WTC11 (cell line): ENCODE measurements around the gene TRAF2. TPM values are rescaled to one million over a fixed set of nuclear protein-coding genes. Genes with fewer than 3 reads are reported as not detected.
"Not testable (repeated sequence)": the region's sequence is repeated elsewhere in the genome, so short reads cannot be mapped to it uniquely, and the experiment has no call there.

Experiments
- ATAC-seq: fragments of 200-7000 bp; cut with Tn5 transposase; 2 replicates; pipeline ENCODE4 v1.10.0; 2021; ENCODE audit warnings: mild to moderate bottlenecking, moderate library complexity
- CTCF ChIA-PET: fragments of 300-600 bp; sonication (Branson Sonifier 250); formaldehyde crosslinking; loops from one replicate; lab custom pipeline; 2021; ENCODE audit warnings: antibody characterized with exemption; lab: Charles Lee
- POLR2A ChIA-PET: fragments of 350-600 bp; sonication (Branson Sonifier 250); formaldehyde crosslinking; loops from one replicate; lab custom pipeline; 2021; ENCODE audit warnings: antibody characterized with exemption; lab: Charles Lee
- DNase-seq: peaks from one replicate; pipeline ENCODE4 v3.0.0; 2021; ENCODE audit warnings: low spot score
- H3K27ac Mint-ChIP-seq: 2 replicates; pipeline ENCODE4 v1.8.0; 2021; ENCODE audit warnings: mixed read lengths
- H3K27me3 Mint-ChIP-seq: 2 replicates; pipeline ENCODE4 v1.8.0; 2021; ENCODE audit warnings: low read depth, mild to moderate bottlenecking, moderate library complexity, mixed read lengths
- H3K36me3 Mint-ChIP-seq: 2 replicates; pipeline ENCODE4 v1.8.0; 2021; ENCODE audit warnings: mixed read lengths
- H3K4me1 Mint-ChIP-seq: 2 replicates; pipeline ENCODE4 v1.8.0; 2022; ENCODE audit warnings: mixed read lengths
- H3K4me3 Mint-ChIP-seq: 2 replicates; pipeline ENCODE4 v1.8.0; 2021; ENCODE audit warnings: mild to moderate bottlenecking, moderate library complexity, mixed read lengths
- H3K9me3 Mint-ChIP-seq: 2 replicates; pipeline ENCODE4 v1.8.0; 2021; ENCODE audit warnings: mixed read lengths
- ATF1 ChIP-seq: sonication (generic); formaldehyde crosslinking; IDR thresholded peaks from 2 replicates; pipeline ENCODE4 v1.8.1; 2023; ENCODE audit warnings: mild to moderate bottlenecking, moderate library complexity, missing genetic modification reagents
- MYBL2 ChIP-seq: sonication (generic); formaldehyde crosslinking; IDR thresholded peaks from 2 replicates; pipeline ENCODE4 v1.8.1; 2023; ENCODE audit warnings: mild to moderate bottlenecking, moderate library complexity, missing genetic modification reagents
- NR2C2 ChIP-seq: sonication (generic); formaldehyde crosslinking; IDR thresholded peaks from 2 replicates; pipeline ENCODE4 v1.8.0; 2022; ENCODE audit warnings: mild to moderate bottlenecking, missing genetic modification reagents
- NR3C1 ChIP-seq: sonication (generic); formaldehyde crosslinking; conservative IDR thresholded peaks from 2 replicates; pipeline ENCODE4 v1.8.1; 2023; ENCODE audit warnings: low read depth, mild to moderate bottlenecking, missing genetic modification reagents
- OVOL2 ChIP-seq: fragments of 250-450 bp; sonication (Bioruptor Pico); IDR thresholded peaks from 2 replicates; pipeline ENCODE4 v1.9.0; 2021; ENCODE audit warnings: mild to moderate bottlenecking, borderline replicate concordance
- PRRX2 ChIP-seq: fragments of 250-450 bp; sonication (Bioruptor Pico); IDR thresholded peaks from 2 replicates; pipeline ENCODE4 v1.8.0; 2021; ENCODE audit warnings: mild to moderate bottlenecking
- RELA ChIP-seq: sonication (generic); formaldehyde crosslinking; IDR thresholded peaks from 2 replicates; pipeline ENCODE4 v1.8.1; 2022; ENCODE audit warnings: missing genetic modification reagents, mild to moderate bottlenecking, borderline replicate concordance
- SMAD3 ChIP-seq: sonication (generic); formaldehyde crosslinking; IDR thresholded peaks from 2 replicates; pipeline ENCODE4 v1.8.0; 2022; ENCODE audit warnings: missing genetic modification reagents, mild to moderate bottlenecking, borderline replicate concordance
- SOX15 ChIP-seq: fragments of 250-450 bp; sonication (Bioruptor Pico); IDR thresholded peaks from 2 replicates; pipeline ENCODE4 v1.9.0; 2021; ENCODE audit warnings: mild to moderate bottlenecking
- ZNF232 ChIP-seq: sonication (generic); formaldehyde crosslinking; IDR thresholded peaks from 2 replicates; pipeline ENCODE4 v1.8.0; 2022; ENCODE audit warnings: mild to moderate bottlenecking, missing genetic modification reagents
- ZNF263 ChIP-seq: sonication (generic); formaldehyde crosslinking; IDR thresholded peaks from 2 replicates; pipeline ENCODE4 v1.8.1; 2022; ENCODE audit warnings: low read depth, mild to moderate bottlenecking, moderate library complexity, missing genetic modification reagents
- total RNA-seq: library from RNA; stranded (reverse); gene quantifications from 3 replicates; pipeline ENCODE4 v1.2.3, GENCODE V29; 2021
- TF ChIP-seq, protein P1 (sequence below): sonication (generic); formaldehyde crosslinking; IDR thresholded peaks from 2 replicates; pipeline ENCODE4 v1.8.1; 2022; ENCODE audit warnings: low read depth, missing genetic modification reagents, borderline replicate concordance
- TF ChIP-seq, protein P2 (sequence below): sonication (generic); formaldehyde crosslinking; IDR thresholded peaks from 2 replicates; pipeline ENCODE4 v1.8.1; 2022; ENCODE audit warnings: missing genetic modification reagents, borderline replicate concordance
- TF ChIP-seq, protein P3 (sequence below): sonication (generic); formaldehyde crosslinking; IDR thresholded peaks from 2 replicates; pipeline ENCODE4 v1.8.1; 2023; ENCODE audit warnings: mild to moderate bottlenecking, missing genetic modification reagents, borderline replicate concordance
- TF ChIP-seq, protein P4 (sequence below): sonication (generic); formaldehyde crosslinking; IDR thresholded peaks from 2 replicates; pipeline ENCODE4 v1.8.1; 2023; ENCODE audit warnings: mild to moderate bottlenecking, missing genetic modification reagents, moderate library complexity

Gene TRAF2
- total RNA-seq, 1 experiment from 2014 or later = 55.0 TPM

DNA sequence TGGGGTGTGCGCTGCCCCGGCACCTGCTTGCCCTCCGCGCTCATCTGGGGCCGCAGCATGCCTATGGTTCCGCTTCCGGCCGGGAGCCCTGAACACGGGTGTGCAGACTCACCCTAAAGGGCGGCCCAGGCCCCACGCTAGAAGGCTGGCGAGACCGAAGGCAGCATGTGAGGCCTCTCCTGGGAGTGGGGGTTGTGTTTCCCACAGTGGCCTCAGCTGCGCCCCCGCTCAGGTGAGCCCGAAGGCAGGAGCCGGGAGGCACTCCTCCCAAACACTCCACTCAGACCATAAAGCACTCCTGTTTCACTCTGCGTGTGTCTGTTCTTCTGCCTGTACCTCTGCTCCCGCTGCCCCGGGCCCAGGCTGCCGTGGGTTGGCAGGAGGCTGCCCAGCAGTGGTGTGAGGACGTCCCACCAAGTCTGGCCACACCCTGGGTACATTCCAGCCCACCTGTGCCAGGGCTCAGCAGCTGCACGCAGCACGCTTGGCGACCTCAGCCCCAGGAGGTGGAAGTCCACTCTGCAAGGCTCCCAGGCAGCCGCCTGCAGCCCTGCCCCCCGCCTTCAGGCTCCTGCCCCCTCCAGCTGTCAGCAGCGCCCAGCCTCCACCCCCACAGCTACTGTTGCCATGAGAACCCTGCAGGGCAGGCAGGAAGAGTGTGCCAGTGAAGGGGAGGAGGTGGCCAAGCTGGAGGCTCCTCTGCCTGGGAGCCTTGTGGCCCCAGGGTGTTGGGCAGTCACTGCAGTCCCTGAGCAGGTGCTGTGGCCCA is 45.3 kb upstream of the TRAF2 start:
- H3K36me3 Mint-ChIP-seq = no peaks in the 10 kb centered on the region
- ChIA-PET CTCF (interaction anchor here (0.6 to 5.9 kb wide), 14 partner anchors 13 to 236 kb away, joined by 3 to 64 read pairs (median 6); partner anchors contain the start of genes RABL6, TMEM141 and UAP1L1), POLR2A (interaction anchor here (1.1 to 1.7 kb wide), 5 partner anchors 18 to 41 kb away, joined by 3 to 4 read pairs (median 3); no protein-coding TSS in a partner anchor)
- DNase-seq = no peak
- no peak for TF ChIP-seq NR2C2
- TF ChIP-seq NR3C1 (CRISPR knock-in tag) = no peak
- TF ChIP-seq PRRX2 (CRISPR knock-in tag) = no peak
- TF ChIP-seq, protein P1, sequence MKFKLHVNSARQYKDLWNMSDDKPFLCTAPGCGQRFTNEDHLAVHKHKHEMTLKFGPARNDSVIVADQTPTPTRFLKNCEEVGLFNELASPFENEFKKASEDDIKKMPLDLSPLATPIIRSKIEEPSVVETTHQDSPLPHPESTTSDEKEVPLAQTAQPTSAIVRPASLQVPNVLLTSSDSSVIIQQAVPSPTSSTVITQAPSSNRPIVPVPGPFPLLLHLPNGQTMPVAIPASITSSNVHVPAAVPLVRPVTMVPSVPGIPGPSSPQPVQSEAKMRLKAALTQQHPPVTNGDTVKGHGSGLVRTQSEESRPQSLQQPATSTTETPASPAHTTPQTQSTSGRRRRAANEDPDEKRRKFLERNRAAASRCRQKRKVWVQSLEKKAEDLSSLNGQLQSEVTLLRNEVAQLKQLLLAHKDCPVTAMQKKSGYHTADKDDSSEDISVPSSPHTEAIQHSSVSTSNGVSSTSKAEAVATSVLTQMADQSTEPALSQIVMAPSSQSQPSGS (CRISPR knock-in tag) = no peak
- TF ChIP-seq ZNF232 = no peak
- TF ChIP-seq, protein P2, sequence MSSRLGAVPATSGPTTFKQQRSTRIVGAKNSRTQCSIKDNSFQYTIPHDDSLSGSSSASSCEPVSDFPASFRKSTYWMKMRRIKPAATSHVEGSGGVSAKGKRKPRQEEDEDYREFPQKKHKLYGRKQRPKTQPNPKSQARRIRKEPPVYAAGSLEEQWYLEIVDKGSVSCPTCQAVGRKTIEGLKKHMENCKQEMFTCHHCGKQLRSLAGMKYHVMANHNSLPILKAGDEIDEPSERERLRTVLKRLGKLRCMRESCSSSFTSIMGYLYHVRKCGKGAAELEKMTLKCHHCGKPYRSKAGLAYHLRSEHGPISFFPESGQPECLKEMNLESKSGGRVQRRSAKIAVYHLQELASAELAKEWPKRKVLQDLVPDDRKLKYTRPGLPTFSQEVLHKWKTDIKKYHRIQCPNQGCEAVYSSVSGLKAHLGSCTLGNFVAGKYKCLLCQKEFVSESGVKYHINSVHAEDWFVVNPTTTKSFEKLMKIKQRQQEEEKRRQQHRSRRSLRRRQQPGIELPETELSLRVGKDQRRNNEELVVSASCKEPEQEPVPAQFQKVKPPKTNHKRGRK = no peak
- 0 out of 2 replicates have a peak, but pooled peaks have one; percentile 69 for TF ChIP-seq RELA (CRISPR knock-in tag)
- TF ChIP-seq SOX15 = no peak
- TF ChIP-seq, protein P3, sequence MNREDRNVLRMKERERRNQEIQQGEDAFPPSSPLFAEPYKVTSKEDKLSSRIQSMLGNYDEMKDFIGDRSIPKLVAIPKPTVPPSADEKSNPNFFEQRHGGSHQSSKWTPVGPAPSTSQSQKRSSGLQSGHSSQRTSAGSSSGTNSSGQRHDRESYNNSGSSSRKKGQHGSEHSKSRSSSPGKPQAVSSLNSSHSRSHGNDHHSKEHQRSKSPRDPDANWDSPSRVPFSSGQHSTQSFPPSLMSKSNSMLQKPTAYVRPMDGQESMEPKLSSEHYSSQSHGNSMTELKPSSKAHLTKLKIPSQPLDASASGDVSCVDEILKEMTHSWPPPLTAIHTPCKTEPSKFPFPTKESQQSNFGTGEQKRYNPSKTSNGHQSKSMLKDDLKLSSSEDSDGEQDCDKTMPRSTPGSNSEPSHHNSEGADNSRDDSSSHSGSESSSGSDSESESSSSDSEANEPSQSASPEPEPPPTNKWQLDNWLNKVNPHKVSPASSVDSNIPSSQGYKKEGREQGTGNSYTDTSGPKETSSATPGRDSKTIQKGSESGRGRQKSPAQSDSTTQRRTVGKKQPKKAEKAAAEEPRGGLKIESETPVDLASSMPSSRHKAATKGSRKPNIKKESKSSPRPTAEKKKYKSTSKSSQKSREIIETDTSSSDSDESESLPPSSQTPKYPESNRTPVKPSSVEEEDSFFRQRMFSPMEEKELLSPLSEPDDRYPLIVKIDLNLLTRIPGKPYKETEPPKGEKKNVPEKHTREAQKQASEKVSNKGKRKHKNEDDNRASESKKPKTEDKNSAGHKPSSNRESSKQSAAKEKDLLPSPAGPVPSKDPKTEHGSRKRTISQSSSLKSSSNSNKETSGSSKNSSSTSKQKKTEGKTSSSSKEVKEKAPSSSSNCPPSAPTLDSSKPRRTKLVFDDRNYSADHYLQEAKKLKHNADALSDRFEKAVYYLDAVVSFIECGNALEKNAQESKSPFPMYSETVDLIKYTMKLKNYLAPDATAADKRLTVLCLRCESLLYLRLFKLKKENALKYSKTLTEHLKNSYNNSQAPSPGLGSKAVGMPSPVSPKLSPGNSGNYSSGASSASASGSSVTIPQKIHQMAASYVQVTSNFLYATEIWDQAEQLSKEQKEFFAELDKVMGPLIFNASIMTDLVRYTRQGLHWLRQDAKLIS (CRISPR knock-in tag) = no peak
- no peak for TF ChIP-seq ZNF263
- TF ChIP-seq ATF1 = no peak
- no peak for TF ChIP-seq SMAD3
- 0 out of 2 replicates have a peak, but pooled peaks have one; percentile 11 for TF ChIP-seq MYBL2 (CRISPR knock-in tag)
- ATAC-seq = no peak
- H3K4me3 Mint-ChIP-seq = no peak overlapping the region
- peaks cover 23% of the 10 kb centered on the region for H3K4me1 Mint-ChIP-seq
- no peaks in the 10 kb centered on the region for H3K9me3 Mint-ChIP-seq
- H3K27ac Mint-ChIP-seq = peak overlapping the region; percentile 76; the same call in 1 of the 2 replicates
- no peaks in the 10 kb centered on the region for H3K27me3 Mint-ChIP-seq

DNA sequence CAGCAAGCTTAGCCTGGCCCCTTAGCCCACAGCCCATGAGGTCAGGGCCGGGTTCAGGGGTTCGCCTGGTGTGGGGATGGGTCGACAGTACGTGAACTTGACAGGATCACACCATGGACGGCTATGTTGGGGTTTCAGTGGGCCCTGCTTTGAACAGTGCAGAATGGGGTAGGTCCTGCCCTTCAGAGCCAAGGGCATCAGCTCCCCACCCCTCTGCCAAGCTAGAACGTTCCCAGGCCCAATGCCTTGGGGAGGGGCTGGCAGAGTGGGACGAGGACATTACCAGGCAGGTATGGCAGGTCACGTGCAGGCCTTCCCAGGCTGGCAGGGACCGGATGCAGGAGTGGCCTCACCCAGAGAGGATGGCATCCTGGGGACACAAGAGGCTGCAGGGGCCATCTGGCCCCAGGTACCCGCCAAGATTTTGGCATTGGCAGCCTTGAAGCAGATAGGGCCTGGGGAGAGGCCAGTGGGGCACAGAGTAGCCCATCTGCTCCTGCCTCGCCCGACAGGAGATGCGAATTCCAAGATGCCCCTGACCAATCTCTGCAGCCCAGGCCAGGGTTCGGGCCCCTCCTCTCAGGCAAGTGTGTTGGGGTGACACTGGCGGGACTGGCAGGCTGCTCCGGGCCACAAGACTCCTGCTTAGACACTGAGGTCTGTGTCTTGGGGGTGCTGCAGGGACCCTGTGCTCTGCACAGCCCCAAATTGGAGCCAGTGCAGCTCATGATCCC is 44.5 kb upstream of the TRAF2 start:
- peak; percentile 2 for ATAC-seq
- H3K9me3 Mint-ChIP-seq, DNase-seq, H3K36me3 Mint-ChIP-seq, H3K27ac Mint-ChIP-seq, H3K27me3 Mint-ChIP-seq: not testable (repeated sequence)
- H3K4me3 Mint-ChIP-seq = peak overlapping the region; percentile 33; the same call in 1 of the 2 replicates
- TF ChIP-seq MYBL2 (CRISPR knock-in tag) (0 out of 2 replicates have a peak, but pooled peaks have one; percentile 5), OVOL2 (CRISPR knock-in tag) (0 out of 2 replicates have a peak, but pooled peaks have one; percentile 50)
- TF ChIP-seq, protein P4, sequence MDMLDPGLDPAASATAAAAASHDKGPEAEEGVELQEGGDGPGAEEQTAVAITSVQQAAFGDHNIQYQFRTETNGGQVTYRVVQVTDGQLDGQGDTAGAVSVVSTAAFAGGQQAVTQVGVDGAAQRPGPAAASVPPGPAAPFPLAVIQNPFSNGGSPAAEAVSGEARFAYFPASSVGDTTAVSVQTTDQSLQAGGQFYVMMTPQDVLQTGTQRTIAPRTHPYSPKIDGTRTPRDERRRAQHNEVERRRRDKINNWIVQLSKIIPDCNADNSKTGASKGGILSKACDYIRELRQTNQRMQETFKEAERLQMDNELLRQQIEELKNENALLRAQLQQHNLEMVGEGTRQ = peak; percentile 73
- CTCF ChIA-PET = interaction anchor here (0.5 to 5.9 kb wide), 39 partner anchors 8 to 477 kb away, joined by 3 to 64 read pairs (median 5); partner anchors contain the start of genes CLIC3, DIPK1B, FBXW5 and PAXX
- H3K4me1 Mint-ChIP-seq = peaks cover 23% of the 10 kb centered on the region
- POLR2A ChIA-PET = interaction anchor here (1.1 to 1.7 kb wide), 2 partner anchors 18 to 19 kb away, joined by 3 to 4 read pairs; no protein-coding TSS in a partner anchor
